Measurements from ENCODE around the gene MRPL1. TPM values are rescaled to one million over a fixed set of nuclear protein-coding genes. Genes with fewer than 3 reads are reported as not detected.

Gene MRPL1
- total and polyA plus RNA-seq, 2 of the 13 experiments (the other 11 are each of a cell fraction or from before 2014, with no cell fraction given): 23.3 to 61.5 TPM

GRCh38 chr4:77921701-77922100 lies 59.1 kb downstream of the MRPL1 start (continued):
- TF ChIP-seq ZNF382 (CRISPR knock-in tag; IDR thresholded peaks at IDR 0.05; ENCODE audit: borderline replicate concordance) (no peak), HNRNPK (IDR thresholded peaks at IDR 0.05; ENCODE audit: low read depth, low read length, poor library complexity, severe bottlenecking) (no peak), HDAC2 (CRISPR knock-in tag; IDR thresholded peaks at IDR 0.05) (peak; percentile 33; the same call in 1 of the 2 replicates), FOXO1 (CRISPR knock-in tag; IDR thresholded peaks at IDR 0.05) (peak; percentile 73; the same call in 1 of the 2 replicates), HOMEZ (CRISPR knock-in tag; IDR thresholded peaks at IDR 0.05; ENCODE audit: low read depth) (peak; percentile 88), REXO4 (CRISPR knock-in tag; IDR thresholded peaks at IDR 0.05; ENCODE audit: borderline replicate concordance) (no peak), PBX2 (CRISPR knock-in tag; IDR thresholded peaks at IDR 0.05) (no peak), FOXK2 (IDR thresholded peaks at IDR 0.05) (peak; percentile 71; the same call in 1 of the 2 replicates), ZNF256 (CRISPR knock-in tag; conservative IDR thresholded peaks at IDR 0.05) (no peak), ZNF772 (CRISPR knock-in tag; IDR thresholded peaks at IDR 0.05) (no peak), ZNF296 (CRISPR knock-in tag; conservative IDR thresholded peaks at IDR 0.05) (no peak), ZFP36L2 (CRISPR knock-in tag; IDR thresholded peaks at IDR 0.05) (no peak), ZNF549 (CRISPR knock-in tag; IDR thresholded peaks at IDR 0.05) (no peak), KMT2B (CRISPR knock-in tag; IDR thresholded peaks at IDR 0.05) (no peak), ZNF207 (IDR thresholded peaks at IDR 0.05; ENCODE audit: borderline replicate concordance) (no peak), MTA1 (CRISPR knock-in tag; IDR thresholded peaks at IDR 0.05; ENCODE audit: borderline replicate concordance) (no peak), ZNF282 (IDR thresholded peaks at IDR 0.05; ENCODE audit: partially characterized antibody) (no peak), HMG20B (CRISPR knock-in tag; conservative IDR thresholded peaks at IDR 0.05) (no peak), MED1 (CRISPR knock-in tag; IDR thresholded peaks at IDR 0.05) (peak; percentile 60), KLF16 (CRISPR knock-in tag; IDR thresholded peaks at IDR 0.05) (no peak), ZBTB39 (CRISPR knock-in tag; IDR thresholded peaks at IDR 0.05) (no peak), SMYD3 (CRISPR knock-in tag; IDR thresholded peaks at IDR 0.05) (no peak), ZKSCAN1 (IDR thresholded peaks at IDR 0.05; ENCODE audit: low read length) (no peak), PITX1 (CRISPR knock-in tag; IDR thresholded peaks at IDR 0.05) (no peak)
